Esophagus squamous epithelium (tissue), 4 donors: Measurements from ENCODE around the gene CDKAL1.

Source experiments
- CTCF ChIP-seq, 6 experiments: fragments of 450-650 bp in 4 of 6; fragments of 200-600 bp in 2 of 6; sonication (generic) in 2 of 6; IDR thresholded peaks; one replicate each; pipeline ENCODE4 v1.5.1; 2016 to 2019; ENCODE audit warnings: antibody characterized with exemption in 6 of 6, mild to moderate bottlenecking in 4 of 6, moderate library complexity in 4 of 6
- POLR2A ChIP-seq, 4 donors: fragments of 450-650 bp; IDR thresholded peaks; one replicate each; pipeline ENCODE4 v1.6.1; 2017; ENCODE audit warnings: antibody characterized with exemption in 4 of 4, mild to moderate bottlenecking in 4 of 4, moderate library complexity in 3 of 4

GRCh38 chr6:21213492-21213891 lies 679.2 kb downstream of the CDKAL1 start:
- TF ChIP-seq CTCF (IDR thresholded peaks at IDR 0.05) (no peak), POLR2A (IDR thresholded peaks at IDR 0.05) (no peak)
